Measurements from ENCODE around the gene SDK2. TPM values are rescaled to one million over a fixed set of nuclear protein-coding genes. Genes with fewer than 3 reads are reported as not detected.

Gene SDK2
- total and polyA plus RNA-seq, 11 donors: 0.84 to 4.0 (median 2.6) TPM

- Histone ChIP-seq H3K27ac (no peak overlapping the region), H3K4me3 (no peak overlapping the region), H3K27me3 (no peaks in the 10 kb centered on the region), H3K9me3 (no peaks in the 10 kb centered on the region), H3K4me1 (peaks cover 0 to 8% (median 0%) of the 10 kb centered on the region in 12 donors), H3K36me3 (no peaks in the 10 kb centered on the region)
- DNase-seq (peak in 1 of 5 donors; percentile 20), ATAC-seq (no peak)
- 83 to 87% (median 84%) methylated on average over 6 of the region's 6 CpGs for WGBS, 4 donors
- TF ChIP-seq, protein P1, sequence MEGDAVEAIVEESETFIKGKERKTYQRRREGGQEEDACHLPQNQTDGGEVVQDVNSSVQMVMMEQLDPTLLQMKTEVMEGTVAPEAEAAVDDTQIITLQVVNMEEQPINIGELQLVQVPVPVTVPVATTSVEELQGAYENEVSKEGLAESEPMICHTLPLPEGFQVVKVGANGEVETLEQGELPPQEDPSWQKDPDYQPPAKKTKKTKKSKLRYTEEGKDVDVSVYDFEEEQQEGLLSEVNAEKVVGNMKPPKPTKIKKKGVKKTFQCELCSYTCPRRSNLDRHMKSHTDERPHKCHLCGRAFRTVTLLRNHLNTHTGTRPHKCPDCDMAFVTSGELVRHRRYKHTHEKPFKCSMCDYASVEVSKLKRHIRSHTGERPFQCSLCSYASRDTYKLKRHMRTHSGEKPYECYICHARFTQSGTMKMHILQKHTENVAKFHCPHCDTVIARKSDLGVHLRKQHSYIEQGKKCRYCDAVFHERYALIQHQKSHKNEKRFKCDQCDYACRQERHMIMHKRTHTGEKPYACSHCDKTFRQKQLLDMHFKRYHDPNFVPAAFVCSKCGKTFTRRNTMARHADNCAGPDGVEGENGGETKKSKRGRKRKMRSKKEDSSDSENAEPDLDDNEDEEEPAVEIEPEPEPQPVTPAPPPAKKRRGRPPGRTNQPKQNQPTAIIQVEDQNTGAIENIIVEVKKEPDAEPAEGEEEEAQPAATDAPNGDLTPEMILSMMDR (IDR thresholded peaks at IDR 0.05): no peak
- intact Hi-C loops (cut with DNase I): loop anchor here in 4 of 10 donors (10.0 kb wide), 3 partner anchors 51 to 109 kb away; partner anchors contain the start of gene SDK2 (in 1 of the 4)
Observed at GRCh38 chr17:73535746-73536145, 108.5 kb downstream of the SDK2 start.

GRCh38 chr17:73534209-73534909, 109.9 kb downstream of the SDK2 start:
- TF ChIP-seq, protein P1 (IDR thresholded peaks at IDR 0.05): no peak
- TF ChIP-seq POLR2A (IDR thresholded peaks at IDR 0.05): no peak
- Histone ChIP-seq H3K9me3 (no peaks in the 10 kb centered on the region), H3K36me3 (no peaks in the 10 kb centered on the region), H3K27ac (no peak overlapping the region), H3K27me3 (no peaks in the 10 kb centered on the region), H3K4me1 (peaks cover 0 to 8% (median 0%) of the 10 kb centered on the region in 12 donors), H3K4me3 (no peak overlapping the region)
- DNase-seq: peak in 1 of 5 donors; percentile 16
- ATAC-seq: no peak
- 81 to 84% (median 82%) methylated on average over 15 of the region's 15 CpGs for WGBS, 4 donors
- intact Hi-C loops (cut with DNase I): loop anchor here in 4 of 10 donors (5.0 to 10.0 kb wide), 5 partner anchors 50 to 110 kb away; partner anchors contain the start of gene SDK2 (in 1 of the 4)

DNA sequence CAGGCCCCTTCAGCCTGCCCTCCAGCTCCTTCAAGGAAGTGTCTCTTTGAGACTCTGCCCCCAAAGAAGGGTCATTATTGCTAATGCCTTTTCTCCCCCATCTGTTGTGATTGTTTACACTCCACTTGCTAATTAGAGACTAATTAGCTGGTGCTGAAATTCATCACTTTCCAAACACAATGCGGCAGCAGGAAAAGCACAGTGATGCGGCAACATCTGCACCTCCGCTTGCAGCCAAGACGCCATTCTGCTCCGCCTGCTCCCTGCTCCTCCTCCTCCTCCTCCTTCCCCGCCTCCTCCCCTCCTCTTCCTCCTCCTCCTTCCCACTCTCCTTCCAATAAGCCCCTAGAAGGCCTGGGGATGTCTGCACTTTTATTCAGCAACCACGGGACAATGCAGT, 110.5 kb downstream of the SDK2 start:
- peak in 1 of 5 donors; percentile 40 for DNase-seq
- Histone ChIP-seq H3K27me3 (no peaks in the 10 kb centered on the region), H3K36me3 (no peaks in the 10 kb centered on the region), H3K27ac (no peak overlapping the region), H3K4me1 (peaks cover 0 to 8% (median 0%) of the 10 kb centered on the region in 12 donors), H3K4me3 (no peak overlapping the region), H3K9me3 (no peaks in the 10 kb centered on the region)
- no peak for TF ChIP-seq POLR2A (IDR thresholded peaks at IDR 0.05)
- TF ChIP-seq, protein P1 (IDR thresholded peaks at IDR 0.05): no peak
- ATAC-seq: no peak
- intact Hi-C loops (cut with DNase I): loop anchor here in 7 of 10 donors (1.0 to 10.0 kb wide), 8 partner anchors 49 to 111 kb away; partner anchors contain the start of gene SDK2 (in 1 of the 7)
- WGBS, 4 donors: 67 to 76% (median 74%) methylated on average over 7 of the region's 7 CpGs

DNA sequence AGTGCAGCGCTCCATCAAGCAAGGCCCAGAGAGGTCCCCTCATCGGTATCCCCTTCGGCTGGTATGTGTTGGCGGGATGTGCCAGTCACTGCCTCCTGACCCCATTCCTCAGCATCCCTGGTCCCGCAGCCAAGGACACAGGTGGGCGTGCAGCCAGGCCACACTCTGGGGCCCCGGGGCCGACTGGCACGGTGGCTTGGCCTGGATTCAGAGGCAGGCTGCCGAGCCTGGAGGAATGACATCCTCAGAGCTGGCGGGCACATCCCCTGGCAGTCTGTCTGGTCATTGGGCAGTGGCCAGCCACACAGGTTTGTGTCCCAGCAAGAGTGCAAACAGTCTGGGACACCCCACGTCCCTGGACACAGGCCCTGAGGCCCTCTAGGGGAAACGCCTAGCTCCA, 111.1 kb downstream of the SDK2 start:
- peak; percentile 70 to 93 (median 88) for DNase-seq
- TF ChIP-seq POLR2A (IDR thresholded peaks at IDR 0.05): no peak
- TF ChIP-seq, protein P1 (IDR thresholded peaks at IDR 0.05): peak in 2 of 12 donors; percentile 13 to 22
- no peaks in the 10 kb centered on the region for H3K27me3 ChIP-seq
- H3K36me3 ChIP-seq: no peaks in the 10 kb centered on the region
- peak; percentile 92 to 97 (median 94) for ATAC-seq
- H3K9me3 ChIP-seq: no peaks in the 10 kb centered on the region
- peaks cover 0 to 8% (median 0%) of the 10 kb centered on the region in 12 donors for H3K4me1 ChIP-seq
- no peak overlapping the region for H3K4me3 ChIP-seq
- WGBS, 4 donors: 45 to 66% (median 59%) methylated on average over 8 to 13 of the region's 13 CpGs
- H3K27ac ChIP-seq: no peak overlapping the region
- intact Hi-C loops (cut with DNase I): loop anchor here in 7 of 10 donors (1.0 to 10.0 kb wide), 8 partner anchors 48 to 112 kb away; partner anchors contain the start of gene SDK2 (in 1 of the 7)
